T-helper 17 cell (primary cell): ENCODE measurements around the gene PRRX1. TPM values are rescaled to one million over a fixed set of nuclear protein-coding genes. Genes with fewer than 3 reads are reported as not detected.

Source experiments
- ATAC-seq: fragments of 150-1000 bp; cut with Tn5 transposase; 2 replicates; pipeline ENCODE4 v1.10.0; 2021; ENCODE audit warnings: mild to moderate bottlenecking, moderate library complexity
- DNase-seq, 3 donors: peaks; one replicate each; pipeline versions ENCODE4 v3.0.0 to v3.0.0-alpha.2; 2020 to 2021
- H3K9me3 ChIP-seq: one replicate; pipeline ENCODE4 v1.7.0; 2013; ENCODE audit warnings: low read length, mild to moderate bottlenecking; ENCODE audit not compliant: control insufficient read depth, poor library complexity, severe bottlenecking
- H3K27ac Mint-ChIP-seq: one replicate; pipeline ENCODE4 v1.8.0; 2022; ENCODE audit warnings: mild to moderate bottlenecking, moderate library complexity, mixed read lengths
- H3K27me3 Mint-ChIP-seq: one replicate; pipeline ENCODE4 v1.8.0; 2022; ENCODE audit warnings: mixed read lengths
- H3K36me3 Mint-ChIP-seq: one replicate; pipeline ENCODE4 v1.8.0; 2022; ENCODE audit warnings: low read depth, mixed read lengths
- H3K4me1 Mint-ChIP-seq: one replicate; pipeline ENCODE4 v1.8.0; 2022; ENCODE audit warnings: mild to moderate bottlenecking, mixed read lengths
- H3K4me3 Mint-ChIP-seq: one replicate; pipeline ENCODE4 v1.8.0; 2022; ENCODE audit warnings: mild to moderate bottlenecking, moderate library complexity, mixed read lengths
- total RNA-seq, 4 donors: library from RNA in 2 of 4; stranded (reverse) in 2 of 4; gene quantifications; one replicate each; pipeline ENCODE4 v1.2.3 and lab custom pipeline; 2022 to 2026

The PRRX1 gene
- total RNA-seq, 2 donors from 2014 or later: not detected

DNA sequence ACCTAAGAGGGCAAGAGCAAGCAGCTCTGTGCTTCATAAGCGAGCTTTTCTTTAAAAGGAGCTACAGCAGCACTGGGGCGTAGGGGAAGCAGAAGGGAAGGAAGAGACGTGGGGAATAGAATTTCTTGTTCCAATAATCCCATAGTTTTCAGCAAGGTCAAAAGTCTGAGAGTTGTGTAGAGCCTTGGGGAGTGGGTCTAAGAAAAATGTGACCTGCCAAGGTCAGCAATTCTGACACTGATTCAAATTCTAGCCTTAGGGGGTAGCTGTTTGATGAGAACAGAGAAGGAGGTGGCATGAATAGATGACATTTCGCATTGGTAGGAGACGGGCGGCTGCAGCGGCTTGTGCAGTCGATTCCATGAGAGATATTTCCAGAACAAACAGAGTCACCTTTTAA, 22.4 kb downstream of the PRRX1 start:
- Mint-ChIP-seq H3K4me3 (no peak overlapping the region), H3K27me3 (peaks cover 70% of the 10 kb centered on the region), H3K36me3 (no peaks in the 10 kb centered on the region), H3K4me1 (peaks cover 10% of the 10 kb centered on the region), H3K27ac (no peak overlapping the region)
- DNase-seq (no peak), ATAC-seq (no peak)
- H3K9me3 ChIP-seq: no peaks in the 10 kb centered on the region

DNA sequence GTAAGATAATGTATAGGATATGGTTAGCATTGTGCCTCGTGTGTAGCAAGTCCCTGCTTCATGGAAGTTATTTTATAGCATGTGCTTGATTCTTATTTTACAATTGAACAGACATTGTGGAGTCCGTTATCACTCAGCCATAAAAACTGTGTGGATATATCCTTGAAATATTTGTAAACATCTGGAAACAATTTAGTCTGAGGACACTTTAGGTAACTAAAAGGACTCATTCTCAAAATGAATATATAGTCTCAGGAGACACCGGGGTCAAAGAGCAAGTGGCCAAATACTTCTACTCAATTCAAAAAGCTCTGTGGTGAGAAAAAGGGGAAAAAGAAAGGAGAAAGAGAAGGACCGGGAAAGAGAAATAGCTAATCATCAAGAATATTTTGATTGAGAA, 23.7 kb downstream of the PRRX1 start:
- H3K4me3 Mint-ChIP-seq: no peak overlapping the region
- peaks cover 68% of the 10 kb centered on the region for H3K27me3 Mint-ChIP-seq
- H3K36me3 Mint-ChIP-seq: no peaks in the 10 kb centered on the region
- DNase-seq: no peak
- H3K27ac Mint-ChIP-seq: no peak overlapping the region
- peaks cover 10% of the 10 kb centered on the region for H3K4me1 Mint-ChIP-seq
- no peaks in the 10 kb centered on the region for H3K9me3 ChIP-seq
- no peak for ATAC-seq

DNA sequence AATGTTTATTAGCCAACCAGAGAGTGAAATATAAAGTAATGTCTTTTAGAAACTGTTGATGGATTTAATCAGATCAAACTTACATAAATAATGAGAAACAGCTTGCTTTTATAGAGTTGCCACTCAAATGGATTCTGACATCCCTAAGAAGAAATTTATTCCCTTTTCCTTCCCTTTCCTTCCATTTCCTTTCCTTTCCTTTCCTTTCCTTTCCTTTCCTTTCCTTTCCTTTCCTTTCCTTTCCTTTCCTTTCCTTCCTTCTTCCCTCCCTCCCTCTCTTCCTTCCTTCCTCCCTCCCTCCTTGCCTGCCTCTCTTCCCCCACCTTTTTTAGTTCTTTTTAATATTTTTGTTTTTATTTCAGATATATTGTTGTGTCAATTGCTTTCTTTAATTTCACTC, 27.3 kb downstream of the PRRX1 start:
- no peak for ATAC-seq
- H3K4me3 Mint-ChIP-seq: no peak overlapping the region
- peaks cover 2% of the 10 kb centered on the region for H3K36me3 Mint-ChIP-seq
- H3K27ac Mint-ChIP-seq: no peak overlapping the region
- H3K27me3 Mint-ChIP-seq: peaks cover 57% of the 10 kb centered on the region
- peaks cover 10% of the 10 kb centered on the region for H3K4me1 Mint-ChIP-seq
- no peak for DNase-seq
- no peaks in the 10 kb centered on the region for H3K9me3 ChIP-seq

DNA sequence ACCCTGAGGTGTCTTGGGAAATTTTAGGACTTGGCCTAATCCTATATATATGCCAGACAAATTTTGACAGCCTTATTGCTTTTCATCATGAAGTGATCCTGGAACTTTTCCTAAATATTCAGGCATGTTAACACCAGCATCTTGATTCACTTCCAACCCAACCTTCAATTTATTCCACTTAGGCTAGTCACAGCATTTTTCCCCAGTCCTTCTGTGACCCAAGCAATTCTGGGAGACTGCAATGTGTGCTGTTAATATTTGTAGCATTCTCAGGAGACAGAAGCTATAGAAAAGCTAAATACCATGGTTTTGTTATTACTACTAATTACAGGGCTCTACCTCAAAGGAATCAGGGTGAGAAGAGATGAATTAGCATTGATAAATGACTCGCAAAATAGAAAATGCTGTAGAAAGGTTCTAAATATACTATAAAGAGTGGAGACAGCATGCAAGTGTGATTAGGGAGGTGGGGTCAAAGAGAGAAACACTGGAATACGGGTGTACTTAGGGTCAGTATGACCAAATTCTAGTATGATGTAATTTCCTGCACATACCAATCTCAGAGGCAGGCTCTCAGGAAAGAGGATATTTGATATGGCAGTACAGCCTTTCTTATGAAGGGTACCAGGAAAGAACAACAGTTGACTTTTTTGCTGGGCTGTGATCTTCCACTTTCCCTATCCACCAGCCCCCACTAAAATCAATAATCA, 29.1 kb downstream of the PRRX1 start:
- Mint-ChIP-seq H3K27ac (no peak overlapping the region), H3K4me1 (peaks cover 10% of the 10 kb centered on the region), H3K4me3 (no peak overlapping the region), H3K27me3 (peaks cover 46% of the 10 kb centered on the region), H3K36me3 (peaks cover 2% of the 10 kb centered on the region)
- DNase-seq (no peak), ATAC-seq (no peak)
- H3K9me3 ChIP-seq: no peaks in the 10 kb centered on the region

DNA sequence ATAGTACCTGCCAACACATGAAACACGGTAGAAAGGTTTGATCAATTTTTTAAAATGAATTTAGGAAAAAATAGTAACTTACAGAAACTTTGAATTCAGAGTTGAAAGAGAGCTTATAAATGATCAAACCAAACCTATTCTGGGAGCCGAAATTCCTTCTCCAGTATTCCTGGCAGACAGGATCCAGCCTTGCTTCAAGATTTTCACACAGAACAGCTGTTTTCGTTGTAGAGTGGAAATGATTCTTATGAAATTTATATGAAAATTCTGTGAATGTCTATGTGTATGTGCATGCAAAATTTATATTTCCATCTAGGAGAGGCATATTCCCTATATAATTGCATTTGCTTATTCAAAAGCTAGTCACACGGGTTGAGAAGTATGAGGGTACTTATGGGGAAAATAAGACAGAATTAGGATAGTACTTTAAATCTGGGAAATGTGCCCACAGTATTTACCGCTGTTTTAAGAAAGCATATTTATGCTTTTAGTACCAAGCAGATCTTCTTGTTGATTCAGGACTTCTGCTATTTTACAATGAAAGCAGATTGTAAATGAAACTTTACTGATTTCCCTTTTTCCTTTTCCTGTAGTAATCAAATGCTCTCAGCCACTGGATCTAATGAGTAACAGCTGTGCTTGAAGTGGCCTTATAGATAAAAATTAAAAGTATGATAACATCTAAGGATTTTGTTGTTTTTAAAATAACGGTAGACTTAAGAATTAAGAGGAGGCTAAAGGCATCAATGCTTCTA, 30.4 kb downstream of the PRRX1 start:
- DNase-seq: no peak
- H3K4me1 Mint-ChIP-seq: peaks cover 8% of the 10 kb centered on the region
- no peak overlapping the region for H3K27ac Mint-ChIP-seq
- H3K36me3 Mint-ChIP-seq: peaks cover 2% of the 10 kb centered on the region
- no peak for ATAC-seq
- no peak overlapping the region for H3K4me3 Mint-ChIP-seq
- no peaks in the 10 kb centered on the region for H3K9me3 ChIP-seq
- peaks cover 46% of the 10 kb centered on the region for H3K27me3 Mint-ChIP-seq

DNA sequence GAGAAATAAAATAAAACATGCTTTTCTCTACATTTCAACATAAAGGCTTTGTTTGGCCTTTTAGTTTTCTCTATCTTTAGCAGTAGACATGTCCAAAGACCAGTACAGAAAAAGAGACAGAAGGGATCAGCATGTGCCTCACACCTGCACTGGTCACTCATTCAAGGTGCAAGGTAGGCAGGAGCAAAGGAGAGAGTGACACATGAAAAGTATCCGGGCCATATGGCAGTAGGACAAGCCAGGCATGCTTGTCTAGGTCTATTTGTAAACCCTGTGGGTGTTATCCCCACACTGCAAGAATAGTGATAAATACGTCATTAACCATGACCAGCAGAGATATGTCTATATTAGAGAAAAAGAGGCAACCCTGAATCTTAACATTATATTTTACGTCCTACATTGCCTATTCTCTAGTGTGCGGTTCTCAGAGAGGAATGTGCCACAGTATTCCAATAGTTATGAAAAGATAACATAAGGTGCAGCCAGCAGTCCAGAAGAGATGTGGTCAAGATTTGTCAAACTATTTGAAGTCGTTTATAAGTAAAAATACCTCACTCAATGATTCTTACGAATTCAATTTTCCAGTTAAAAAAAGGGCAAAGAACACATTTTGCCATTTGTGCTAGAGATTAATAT, 32.1 kb downstream of the PRRX1 start:
- H3K36me3 Mint-ChIP-seq: peaks cover 2% of the 10 kb centered on the region
- no peak for ATAC-seq

DNA sequence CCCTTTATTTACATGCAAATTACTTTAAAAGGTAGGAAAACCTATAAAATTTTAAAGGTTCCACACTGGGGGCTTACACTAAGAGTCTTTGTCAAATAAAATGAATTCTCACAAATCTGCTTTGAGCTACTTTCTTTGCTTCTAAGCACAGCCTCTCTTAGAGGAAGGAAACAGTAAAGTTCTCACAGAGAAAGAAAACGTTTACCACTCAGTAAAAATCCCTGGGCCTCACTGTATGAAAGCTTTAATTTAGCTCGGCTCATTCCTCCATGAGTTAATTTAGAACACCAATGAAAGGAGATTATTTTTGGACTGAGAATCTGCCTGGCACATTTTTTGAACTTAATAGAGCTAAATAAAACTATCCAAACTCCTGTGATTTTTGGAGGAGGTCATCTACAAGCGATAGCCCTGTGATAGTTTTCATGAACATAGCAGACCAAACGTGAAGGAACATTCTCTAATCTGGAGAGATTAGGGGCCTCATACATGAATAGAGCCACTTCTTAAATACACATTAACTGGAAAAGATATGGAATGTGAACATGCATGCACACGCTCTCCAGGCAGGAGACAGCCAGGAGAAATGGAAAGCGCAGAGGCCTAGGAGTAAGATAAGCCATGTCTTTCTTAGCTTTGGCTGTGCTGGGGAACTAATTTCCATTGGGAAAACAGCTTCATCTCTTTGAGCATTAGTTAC, 32.8 kb downstream of the PRRX1 start:
- Mint-ChIP-seq H3K4me3 (no peak overlapping the region), H3K4me1 (no peaks in the 10 kb centered on the region), H3K36me3 (peaks cover 2% of the 10 kb centered on the region), H3K27me3 (peaks cover 49% of the 10 kb centered on the region), H3K27ac (no peak overlapping the region)
- DNase-seq (no peak), ATAC-seq (no peak)
- H3K9me3 ChIP-seq: no peaks in the 10 kb centered on the region

More for the DNA sequence above, 32.1 kb downstream of the PRRX1 start:
- Mint-ChIP-seq H3K4me3 (no peak overlapping the region), H3K4me1 (no peaks in the 10 kb centered on the region), H3K27ac (no peak overlapping the region), H3K27me3 (peaks cover 52% of the 10 kb centered on the region)
- H3K9me3 ChIP-seq: no peaks in the 10 kb centered on the region
- DNase-seq: no peak

DNA sequence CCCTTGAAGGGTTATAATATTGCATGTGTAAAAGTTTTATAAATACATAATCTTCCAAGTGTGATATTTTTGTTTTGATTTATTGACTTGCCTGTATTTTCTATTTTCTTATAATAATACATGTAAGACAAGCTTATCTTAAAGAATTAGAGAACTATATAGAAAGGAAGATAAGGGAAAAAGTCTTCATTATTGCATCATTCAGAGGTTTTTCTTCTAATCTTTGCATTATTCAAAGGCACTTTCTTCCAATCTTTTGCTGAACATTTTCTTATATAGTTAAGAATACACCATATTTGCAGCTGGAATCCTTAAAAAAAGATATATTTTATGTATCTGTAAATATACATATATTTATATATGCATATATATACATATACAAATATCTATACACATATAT, 33.4 kb downstream of the PRRX1 start:
- Mint-ChIP-seq H3K4me3 (no peak overlapping the region), H3K36me3 (peaks cover 2% of the 10 kb centered on the region), H3K27ac (no peak overlapping the region), H3K27me3 (peaks cover 48% of the 10 kb centered on the region), H3K4me1 (no peaks in the 10 kb centered on the region)
- ATAC-seq: no peak
- no peak for DNase-seq
- no peaks in the 10 kb centered on the region for H3K9me3 ChIP-seq

DNA sequence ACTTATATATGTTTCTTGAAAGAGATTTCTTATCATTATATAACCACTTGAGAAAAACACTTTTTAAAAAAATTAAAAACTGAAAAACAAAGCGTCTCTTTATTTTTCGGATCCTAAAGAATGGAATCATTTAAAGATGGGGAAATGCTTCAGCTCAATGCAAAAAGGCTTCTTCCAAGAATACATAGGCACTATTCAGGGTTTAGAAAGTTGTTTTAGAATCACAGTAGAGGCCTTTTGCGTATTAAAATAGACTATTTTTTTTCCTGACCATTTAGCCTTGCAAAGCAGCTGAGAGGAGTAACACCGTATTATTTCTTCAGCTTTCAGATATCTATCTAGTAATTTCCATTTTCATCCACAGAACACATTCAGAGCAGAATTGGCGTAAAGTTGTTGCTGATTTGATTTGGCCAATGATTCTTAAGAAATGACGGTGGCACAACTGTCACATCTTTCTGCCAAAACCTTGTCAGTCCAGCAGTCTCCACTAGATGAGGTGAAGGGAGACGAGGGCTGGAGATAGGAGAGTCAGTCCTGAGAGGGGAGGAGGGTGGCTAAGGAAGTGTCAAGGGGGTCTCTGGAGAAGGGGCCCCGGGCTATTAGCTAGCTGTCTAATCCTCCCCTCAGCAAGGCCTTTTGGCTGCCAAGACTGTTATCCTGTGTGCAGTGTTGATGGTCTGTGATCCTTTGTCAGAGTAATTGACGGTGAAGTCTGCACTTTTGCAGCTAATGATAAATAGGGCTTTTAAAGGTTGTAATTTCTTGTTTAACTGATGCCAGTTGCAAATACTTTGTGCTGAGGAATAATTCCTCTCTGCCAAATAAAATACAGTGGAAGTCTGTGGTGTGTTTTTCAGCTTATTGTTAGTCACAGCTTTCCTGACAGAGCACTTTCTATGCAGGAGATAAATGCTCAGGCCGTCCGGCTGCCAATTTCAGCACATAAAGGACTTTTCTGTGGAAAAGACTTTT, 34.7 kb downstream of the PRRX1 start:
- H3K4me1 Mint-ChIP-seq: no peaks in the 10 kb centered on the region
- no peak overlapping the region for H3K27ac Mint-ChIP-seq
- no peaks in the 10 kb centered on the region for H3K9me3 ChIP-seq
- H3K27me3 Mint-ChIP-seq: peaks cover 36% of the 10 kb centered on the region
- DNase-seq (no peak), ATAC-seq (no peak)
- no peak overlapping the region for H3K4me3 Mint-ChIP-seq
- peaks cover 2% of the 10 kb centered on the region for H3K36me3 Mint-ChIP-seq

DNA sequence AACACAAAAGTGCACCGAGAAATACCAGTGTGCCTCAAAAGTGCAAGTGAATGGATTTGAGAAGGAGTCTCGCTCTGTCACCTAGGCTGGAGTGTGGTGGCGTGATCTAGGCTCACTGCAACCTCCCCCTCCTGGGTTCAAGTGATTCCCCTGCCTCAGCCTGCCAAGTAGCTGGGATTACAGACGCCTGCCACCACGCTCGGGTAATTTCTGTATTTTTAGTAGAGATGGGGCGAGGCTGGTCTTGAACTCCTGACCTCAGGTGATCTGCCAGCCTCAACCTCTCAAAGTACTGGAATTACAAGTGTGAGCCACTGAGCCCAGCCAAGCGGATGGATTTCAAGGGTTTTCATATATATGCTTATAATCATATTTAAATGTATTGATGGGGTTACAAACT, 35.8 kb downstream of the PRRX1 start:
- Mint-ChIP-seq H3K36me3 (peaks cover 2% of the 10 kb centered on the region), H3K4me1 (no peaks in the 10 kb centered on the region), H3K27ac (no peak overlapping the region), H3K27me3 (peaks cover 35% of the 10 kb centered on the region), H3K4me3 (no peak overlapping the region)
- DNase-seq (no peak), ATAC-seq (no peak)
- H3K9me3 ChIP-seq: no peaks in the 10 kb centered on the region

DNA sequence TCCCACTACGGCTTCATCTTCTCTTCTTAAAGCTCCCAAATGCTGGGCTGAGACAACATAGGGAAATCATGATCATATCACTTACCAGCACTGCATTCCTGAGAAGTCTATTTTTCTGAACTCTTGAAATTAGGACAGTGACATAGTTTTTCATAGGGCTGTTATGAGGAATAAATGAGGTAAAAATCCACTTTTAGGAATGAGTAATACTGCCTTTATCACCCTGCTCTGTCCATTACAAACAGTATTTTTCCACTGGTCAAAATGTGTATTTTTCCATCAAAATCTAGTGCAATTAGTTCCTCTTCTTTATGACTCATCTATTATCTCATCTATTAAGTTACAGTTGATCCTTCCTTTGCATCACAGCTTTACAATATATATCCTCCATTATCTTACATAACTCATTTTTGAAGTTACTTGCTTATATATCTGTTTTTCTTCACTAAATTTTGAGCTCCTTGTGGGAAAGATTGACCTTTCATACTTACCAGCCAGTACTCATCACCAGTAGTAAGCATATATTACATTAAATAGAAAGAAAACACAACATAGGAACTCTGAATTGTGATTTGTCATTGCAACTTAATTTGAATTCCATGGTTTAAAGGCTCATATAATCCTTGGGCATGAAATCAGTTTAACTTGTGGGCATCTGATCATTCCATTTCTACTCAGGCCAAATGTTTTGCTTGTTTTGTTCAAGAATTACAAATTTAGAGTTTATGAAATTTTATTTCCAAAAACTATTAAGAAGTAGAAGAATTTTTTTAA, 37.1 kb downstream of the PRRX1 start:
- no peaks in the 10 kb centered on the region for H3K36me3 Mint-ChIP-seq

DNA sequence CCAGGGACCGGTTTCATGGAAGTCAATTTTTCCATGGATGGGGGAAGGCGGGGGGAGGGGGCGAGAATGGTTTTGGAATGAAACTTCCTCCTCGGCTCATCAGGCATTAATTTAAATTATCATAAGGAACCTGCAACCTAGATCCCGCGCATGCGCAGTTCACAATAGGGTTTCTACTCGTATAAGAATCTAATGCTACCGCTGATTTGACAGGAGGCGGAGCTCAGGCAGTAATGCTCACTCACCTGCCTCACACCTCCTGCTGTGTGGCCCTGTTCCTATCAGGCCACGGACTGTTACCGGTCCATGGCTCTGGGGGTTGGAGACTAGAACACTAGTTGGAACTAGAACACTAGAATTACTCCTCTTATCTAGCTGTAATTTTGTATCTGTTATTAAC, 38.0 kb downstream of the PRRX1 start:
- no peaks in the 10 kb centered on the region for H3K9me3 ChIP-seq
- DNase-seq (no peak), ATAC-seq (no peak)
- Mint-ChIP-seq H3K4me1 (no peaks in the 10 kb centered on the region), H3K27me3 (peaks cover 19% of the 10 kb centered on the region), H3K27ac (no peak overlapping the region), H3K36me3 (no peaks in the 10 kb centered on the region), H3K4me3 (no peak overlapping the region)

More for the DNA sequence above, 37.1 kb downstream of the PRRX1 start:
- Mint-ChIP-seq H3K4me1 (no peaks in the 10 kb centered on the region), H3K27ac (no peak overlapping the region), H3K4me3 (no peak overlapping the region), H3K27me3 (peaks cover 22% of the 10 kb centered on the region)
- no peaks in the 10 kb centered on the region for H3K9me3 ChIP-seq
- ATAC-seq: no peak
- no peak for DNase-seq
